ENCODE results near the gene CCDC194. TPM values are rescaled to one million over a fixed set of nuclear protein-coding genes. Genes with fewer than 3 reads are reported as not detected.

Gene CCDC194
- polyA plus RNA-seq, 1 experiment: not detected

- Histone ChIP-seq H3K4me3 (ENCODE audit: low read depth, low read length) (no peak overlapping the region), H3K27ac (ENCODE audit: low read depth, low read length) (no peak overlapping the region), H3K27me3 (ENCODE audit: control insufficient read depth, insufficient read depth, low read length) (peaks cover 6% of the 10 kb centered on the region), H3K9me3 (ENCODE audit: control insufficient read depth, insufficient read depth, low read length) (no peaks in the 10 kb centered on the region; the same call in 1 of the 2 replicates)
- no peak for DNase-seq (ENCODE audit: low read depth, low spot score)
- TF ChIP-seq CTCF (IDR thresholded peaks at IDR 0.05; ENCODE audit: low read depth, low read length): no peak
- ChIA-PET POLR2A (interaction anchor here (1.1 kb wide), 1 partner anchor 10 kb away, joined by 7 read pairs; no protein-coding TSS in a partner anchor), CTCF (interaction anchor here (1.1 kb wide), 2 partner anchors 27 to 33 kb away, joined by 3 to 5 read pairs; no protein-coding TSS in a partner anchor)
Observed at GRCh38 chr19:17418710-17419109, 24.7 kb upstream of the CCDC194 start.

GRCh38 chr19:17415121-17415520 lies 21.1 kb upstream of the CCDC194 start:
- POLR2A ChIA-PET: no interaction called here
- Histone ChIP-seq H3K4me3 (ENCODE audit: low read depth, low read length) (no peak overlapping the region), H3K9me3 (ENCODE audit: control insufficient read depth, insufficient read depth, low read length) (no peaks in the 10 kb centered on the region; the same call in 1 of the 2 replicates), H3K27me3 (ENCODE audit: control insufficient read depth, insufficient read depth, low read length) (peaks cover 9% of the 10 kb centered on the region), H3K27ac (ENCODE audit: low read depth, low read length) (no peak overlapping the region)
- CTCF ChIA-PET: no interaction called here
- TF ChIP-seq CTCF (IDR thresholded peaks at IDR 0.05; ENCODE audit: low read depth, low read length): no peak
- no peak for DNase-seq (ENCODE audit: low read depth, low spot score)

- H3K27me3 ChIP-seq (ENCODE audit: control insufficient read depth, insufficient read depth, low read length): peaks cover 9% of the 10 kb centered on the region
- H3K27ac ChIP-seq (ENCODE audit: low read depth, low read length): no peak overlapping the region
- ChIA-PET CTCF (interaction anchor here (1.4 kb wide), 1 partner anchor 109 kb away, joined by 4 read pairs; the partner anchor contains the start of gene MRPL34), POLR2A (no interaction called here)
- no peak for DNase-seq (ENCODE audit: low read depth, low spot score)
- no peak overlapping the region for H3K4me3 ChIP-seq (ENCODE audit: low read depth, low read length)
- TF ChIP-seq CTCF (IDR thresholded peaks at IDR 0.05; ENCODE audit: low read depth, low read length): no peak
- H3K9me3 ChIP-seq (ENCODE audit: control insufficient read depth, insufficient read depth, low read length): no peaks in the 10 kb centered on the region
Observed at GRCh38 chr19:17414097-17414496, 20.1 kb upstream of the CCDC194 start.

- Histone ChIP-seq H3K27me3 (ENCODE audit: control insufficient read depth, insufficient read depth, low read length) (peaks cover 9% of the 10 kb centered on the region), H3K9me3 (ENCODE audit: control insufficient read depth, insufficient read depth, low read length) (no peaks in the 10 kb centered on the region), H3K4me3 (ENCODE audit: low read depth, low read length) (no peak overlapping the region), H3K27ac (ENCODE audit: low read depth, low read length) (no peak overlapping the region)
- TF ChIP-seq CTCF (IDR thresholded peaks at IDR 0.05; ENCODE audit: low read depth, low read length): no peak
- DNase-seq (ENCODE audit: low read depth, low spot score): no peak
- POLR2A ChIA-PET: interaction anchor here (0.6 kb wide), 1 partner anchor 15 kb away, joined by 3 read pairs; no protein-coding TSS in a partner anchor
- CTCF ChIA-PET: interaction anchor here (1.7 to 2.8 kb wide), 2 partner anchors 26 to 55 kb away, joined by 3 to 10 read pairs; no protein-coding TSS in a partner anchor
Observed at GRCh38 chr19:17411801-17412200, 17.8 kb upstream of the CCDC194 start.

- DNase-seq (ENCODE audit: low read depth, low spot score): no peak
- peaks cover 7% of the 10 kb centered on the region for H3K27me3 ChIP-seq (ENCODE audit: control insufficient read depth, insufficient read depth, low read length)
- POLR2A ChIA-PET: no interaction called here
Observed at GRCh38 chr19:17409990-17410389, 16.0 kb upstream of the CCDC194 start.

More at GRCh38 chr19:17409990-17410389, 16.0 kb upstream of the CCDC194 start:
- no peak for TF ChIP-seq CTCF (IDR thresholded peaks at IDR 0.05; ENCODE audit: low read depth, low read length)
- CTCF ChIA-PET: no interaction called here
- H3K9me3 ChIP-seq (ENCODE audit: control insufficient read depth, insufficient read depth, low read length): no peaks in the 10 kb centered on the region
- H3K27ac ChIP-seq (ENCODE audit: low read depth, low read length): no peak overlapping the region
- H3K4me3 ChIP-seq (ENCODE audit: low read depth, low read length): no peak overlapping the region
